Body of pancreas (tissue), 4 donors: ENCODE results near the gene ST3GAL5. TPM values are rescaled to one million over a fixed set of nuclear protein-coding genes. Genes with fewer than 3 reads are reported as not detected.

Source experiments
- ATAC-seq: fragments of 150-250 bp; one replicate; pipeline ENCODE4 v1.9.1; 2016
- DNase-seq, 4 donors: peaks; one replicate each; pipeline ENCODE4 v3.0.0-alpha.2; 2019
- H3K27ac ChIP-seq, 4 donors: fragments of 200-600 bp; sonication (generic); 1 replicate in 3 of 4; 2 replicates in 1 of 4; pipeline versions ENCODE4 v1.5.1 to v1.6.1; 2016 to 2019; ENCODE audit warnings: mild to moderate bottlenecking in 1 of 4, mixed read lengths in 1 of 4, moderate library complexity in 1 of 4
- H3K27me3 ChIP-seq, 2 donors: fragments of 200-600 bp; sonication (generic); one replicate each; pipeline ENCODE4 v1.6.0; 2016; ENCODE audit warnings: mild to moderate bottlenecking in 1 of 2
- H3K36me3 ChIP-seq, 2 donors: fragments of 200-600 bp; sonication (generic); replicated peaks in 1 of 2; 2 replicates each; pipeline ENCODE4 v1.5.1; 2016; ENCODE audit warnings: low read depth in 2 of 2; ENCODE audit not compliant: insufficient read depth in 1 of 2
- H3K4me1 ChIP-seq: fragments of 200-600 bp; sonication (generic); one replicate; pipeline ENCODE4 v1.6.0; 2016
- H3K4me3 ChIP-seq, 2 donors: fragments of 200-600 bp; sonication (generic); 1 replicate in 1 of 2; 2 replicates in 1 of 2; pipeline ENCODE4 v1.5.1; 2016 to 2019
- H3K9me3 ChIP-seq, 3 donors: fragments of 200-600 bp; sonication (generic); 1 replicate in 2 of 3; 2 replicates in 1 of 3; pipeline ENCODE4 v1.5.1; 2016
- POLR2A ChIP-seq, 3 donors: fragments of 450-650 bp; IDR thresholded peaks; one replicate each; pipeline ENCODE4 v1.6.1; 2016; ENCODE audit warnings: antibody characterized with exemption in 3 of 3, mild to moderate bottlenecking in 2 of 3
- WGBS, 2 donors: methylation state at CpG; one replicate each; pipeline ENCODE4 v1.1.5; 2017; 5-methylcytosine and 5-hydroxymethylcytosine counted together
- intact Hi-C: fragments of 100-400 bp; cut with DNase I; formaldehyde crosslinking; loops from one replicate; pipeline ENCODE4 v1.15.1; 2023
- total RNA-seq, 2 donors: library from RNA; depleted of rRNA; stranded (reverse); fragments of >200 nt; gene quantifications; one replicate each; pipeline ENCODE4 v1.1.0, GENCODE V29; 2016
- TF ChIP-seq, protein P1 (sequence below), 7 experiments: fragments of 450-650 bp in 4 of 7; fragments of 200-600 bp in 3 of 7; sonication (generic) in 3 of 7; IDR thresholded peaks; one replicate each; pipeline ENCODE4 v1.5.1; 2016 to 2019; ENCODE audit warnings: antibody characterized with exemption in 7 of 7

The ST3GAL5 gene
- total RNA-seq, 2 donors from 2014 or later: 8.6 to 18.8 TPM

DNA sequence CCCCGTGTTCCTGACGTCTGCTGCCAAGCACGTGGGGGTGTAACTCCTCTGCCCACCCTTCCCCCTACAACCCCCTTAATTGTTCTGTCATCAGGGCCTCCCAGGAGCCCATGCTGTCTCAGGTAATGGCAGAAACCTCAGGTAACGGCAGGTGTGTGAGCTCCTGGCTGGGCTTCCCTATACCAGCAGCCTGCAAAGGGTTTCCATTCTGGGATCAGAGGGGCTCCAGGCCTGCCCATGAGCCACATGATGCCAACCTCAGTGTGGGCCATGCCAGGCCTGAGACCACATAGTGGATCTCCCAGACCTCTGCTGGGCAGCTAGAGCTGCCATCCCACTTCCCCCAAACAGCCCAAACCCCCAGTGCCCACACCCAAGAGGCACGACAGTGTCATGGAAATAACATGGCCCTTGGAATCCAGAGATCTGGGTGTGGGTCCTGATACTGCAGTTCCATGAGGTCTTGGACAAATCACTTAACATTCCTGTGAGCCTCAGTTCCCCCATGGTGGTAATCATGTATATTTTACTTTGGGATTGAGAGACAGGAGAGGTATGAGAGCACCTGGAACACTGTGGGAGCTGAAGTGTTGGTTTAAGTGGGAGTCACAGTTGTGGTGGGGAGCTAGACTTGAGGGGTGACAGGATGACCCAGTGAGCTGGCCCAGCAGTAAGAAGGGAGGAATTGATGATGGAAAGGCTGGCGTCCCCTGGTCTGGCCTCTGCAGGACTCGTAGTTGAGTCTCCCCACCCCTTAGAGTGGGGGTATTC lies 75.4 kb downstream of the ST3GAL5 start:
- WGBS, 2 donors: 62 to 64% methylated on average over 6 to 7 of the region's 7 CpGs
- H3K4me3 ChIP-seq: no peak overlapping the region
- ATAC-seq (no peak), DNase-seq (no peak)
- H3K27me3 ChIP-seq: no peaks in the 10 kb centered on the region
- no peaks in the 10 kb centered on the region for H3K36me3 ChIP-seq
- TF ChIP-seq, protein P1, sequence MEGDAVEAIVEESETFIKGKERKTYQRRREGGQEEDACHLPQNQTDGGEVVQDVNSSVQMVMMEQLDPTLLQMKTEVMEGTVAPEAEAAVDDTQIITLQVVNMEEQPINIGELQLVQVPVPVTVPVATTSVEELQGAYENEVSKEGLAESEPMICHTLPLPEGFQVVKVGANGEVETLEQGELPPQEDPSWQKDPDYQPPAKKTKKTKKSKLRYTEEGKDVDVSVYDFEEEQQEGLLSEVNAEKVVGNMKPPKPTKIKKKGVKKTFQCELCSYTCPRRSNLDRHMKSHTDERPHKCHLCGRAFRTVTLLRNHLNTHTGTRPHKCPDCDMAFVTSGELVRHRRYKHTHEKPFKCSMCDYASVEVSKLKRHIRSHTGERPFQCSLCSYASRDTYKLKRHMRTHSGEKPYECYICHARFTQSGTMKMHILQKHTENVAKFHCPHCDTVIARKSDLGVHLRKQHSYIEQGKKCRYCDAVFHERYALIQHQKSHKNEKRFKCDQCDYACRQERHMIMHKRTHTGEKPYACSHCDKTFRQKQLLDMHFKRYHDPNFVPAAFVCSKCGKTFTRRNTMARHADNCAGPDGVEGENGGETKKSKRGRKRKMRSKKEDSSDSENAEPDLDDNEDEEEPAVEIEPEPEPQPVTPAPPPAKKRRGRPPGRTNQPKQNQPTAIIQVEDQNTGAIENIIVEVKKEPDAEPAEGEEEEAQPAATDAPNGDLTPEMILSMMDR (IDR thresholded peaks at IDR 0.05): no peak
- TF ChIP-seq POLR2A (IDR thresholded peaks at IDR 0.05): no peak
- no peaks in the 10 kb centered on the region for H3K9me3 ChIP-seq
- H3K27ac ChIP-seq: peak overlapping the region in 2 of 4 donors; percentile 6 to 21
- peaks cover 10% of the 10 kb centered on the region for H3K4me1 ChIP-seq
- intact Hi-C loops: loop anchor here (5.0 kb wide), 2 partner anchors 66 to 81 kb away; no protein-coding TSS in a partner anchor

DNA sequence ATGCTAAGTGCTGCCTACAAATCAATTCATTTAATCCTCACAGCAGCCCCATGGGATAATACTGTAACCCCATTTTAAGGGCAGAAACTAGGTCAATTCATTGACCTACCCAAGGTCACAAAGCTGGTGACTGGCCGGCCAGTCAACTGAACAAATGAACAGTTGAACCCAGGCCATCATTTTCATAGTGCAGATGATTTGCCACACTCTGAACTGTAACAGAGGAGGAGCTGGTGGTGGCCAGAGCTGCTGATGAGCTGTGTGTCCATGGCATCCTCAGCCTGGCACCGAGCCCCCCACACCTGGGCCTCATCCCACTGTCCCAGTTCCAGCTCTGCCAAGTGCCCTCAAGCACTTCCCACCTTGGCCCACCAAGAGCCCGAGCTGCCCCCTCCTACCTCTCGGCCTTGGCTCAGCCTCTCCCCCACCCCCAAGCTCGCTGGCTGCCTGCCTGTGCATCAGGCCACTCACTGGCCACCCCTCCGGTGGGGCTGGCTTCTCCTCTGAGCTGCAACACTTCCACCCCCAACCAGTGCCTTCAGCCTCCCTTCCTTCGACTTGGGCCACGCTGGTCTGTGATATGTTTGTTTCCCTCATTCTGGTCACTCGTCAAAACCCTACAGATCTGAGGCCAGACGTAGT lies 76.6 kb downstream of the ST3GAL5 start:
- intact Hi-C loops: loop anchor here (5.0 kb wide), 2 partner anchors 65 to 80 kb away; no protein-coding TSS in a partner anchor
- DNase-seq: no peak
- no peaks in the 10 kb centered on the region for H3K36me3 ChIP-seq
- no peak for ATAC-seq
- TF ChIP-seq, protein P1 (IDR thresholded peaks at IDR 0.05): no peak
- no peak for TF ChIP-seq POLR2A (IDR thresholded peaks at IDR 0.05)
- 75 to 85% methylated on average over 9 to 10 of the region's 10 CpGs for WGBS, 2 donors
- H3K4me1 ChIP-seq: peaks cover 10% of the 10 kb centered on the region
- no peaks in the 10 kb centered on the region for H3K9me3 ChIP-seq
- H3K4me3 ChIP-seq: no peak overlapping the region
- no peaks in the 10 kb centered on the region for H3K27me3 ChIP-seq
- no peak overlapping the region for H3K27ac ChIP-seq

DNA sequence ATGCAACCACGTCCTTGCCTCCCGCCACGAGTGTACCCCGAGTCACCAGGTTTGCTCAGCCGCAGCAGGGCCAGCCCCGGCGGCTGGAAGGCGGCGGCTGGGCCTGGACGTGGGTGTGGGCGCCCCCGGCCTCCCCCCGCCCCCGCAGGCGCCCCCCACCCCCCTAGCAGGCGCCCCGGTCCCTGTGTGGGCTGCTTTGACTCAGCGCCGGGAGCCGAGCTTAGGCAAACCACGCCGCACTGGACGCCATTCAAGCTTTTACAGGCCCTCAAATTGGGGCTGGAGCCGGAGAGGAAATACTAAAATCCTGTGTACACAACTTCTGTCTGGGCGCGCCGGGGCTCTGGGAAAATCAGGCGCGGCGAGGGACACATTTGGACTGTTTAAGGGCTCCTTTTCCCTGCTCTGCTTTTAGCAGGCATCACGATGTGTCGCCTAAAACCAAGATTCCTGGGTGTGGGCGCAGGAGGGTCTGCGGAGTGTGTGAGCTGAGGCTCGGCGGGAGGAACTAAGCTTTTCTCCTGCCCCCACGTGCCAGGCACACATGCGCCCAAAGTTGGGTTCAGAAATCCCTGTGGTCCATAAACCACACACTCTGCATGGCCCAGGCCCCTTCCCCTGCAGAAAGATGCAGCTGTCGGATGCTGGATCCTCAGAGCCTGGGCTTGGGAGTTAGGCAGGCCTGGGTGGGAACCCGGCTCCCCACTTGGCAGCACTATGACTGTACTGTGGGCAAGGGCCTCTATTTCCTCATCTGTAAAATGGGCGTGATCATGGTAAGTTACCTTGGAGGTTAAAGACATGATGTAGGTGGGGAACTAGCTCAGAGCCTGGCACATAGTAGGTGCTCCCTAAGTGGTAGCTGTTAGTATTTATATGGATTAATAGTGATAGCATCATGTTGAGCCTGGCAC lies 77.4 kb downstream of the ST3GAL5 start:
- DNase-seq (no peak), ATAC-seq (no peak)
- no peaks in the 10 kb centered on the region for H3K27me3 ChIP-seq
- H3K4me3 ChIP-seq: no peak overlapping the region
- TF ChIP-seq POLR2A (IDR thresholded peaks at IDR 0.05): no peak
- TF ChIP-seq, protein P1 (IDR thresholded peaks at IDR 0.05): no peak
- H3K9me3 ChIP-seq: no peaks in the 10 kb centered on the region
- WGBS, 2 donors: 65 to 68% methylated on average over 26 to 34 of the region's 41 CpGs
- intact Hi-C loops: loop anchor here (5.0 kb wide), 2 partner anchors 64 to 79 kb away; no protein-coding TSS in a partner anchor
- no peaks in the 10 kb centered on the region for H3K36me3 ChIP-seq
- no peak overlapping the region for H3K27ac ChIP-seq
- H3K4me1 ChIP-seq: peaks cover 17% of the 10 kb centered on the region

DNA sequence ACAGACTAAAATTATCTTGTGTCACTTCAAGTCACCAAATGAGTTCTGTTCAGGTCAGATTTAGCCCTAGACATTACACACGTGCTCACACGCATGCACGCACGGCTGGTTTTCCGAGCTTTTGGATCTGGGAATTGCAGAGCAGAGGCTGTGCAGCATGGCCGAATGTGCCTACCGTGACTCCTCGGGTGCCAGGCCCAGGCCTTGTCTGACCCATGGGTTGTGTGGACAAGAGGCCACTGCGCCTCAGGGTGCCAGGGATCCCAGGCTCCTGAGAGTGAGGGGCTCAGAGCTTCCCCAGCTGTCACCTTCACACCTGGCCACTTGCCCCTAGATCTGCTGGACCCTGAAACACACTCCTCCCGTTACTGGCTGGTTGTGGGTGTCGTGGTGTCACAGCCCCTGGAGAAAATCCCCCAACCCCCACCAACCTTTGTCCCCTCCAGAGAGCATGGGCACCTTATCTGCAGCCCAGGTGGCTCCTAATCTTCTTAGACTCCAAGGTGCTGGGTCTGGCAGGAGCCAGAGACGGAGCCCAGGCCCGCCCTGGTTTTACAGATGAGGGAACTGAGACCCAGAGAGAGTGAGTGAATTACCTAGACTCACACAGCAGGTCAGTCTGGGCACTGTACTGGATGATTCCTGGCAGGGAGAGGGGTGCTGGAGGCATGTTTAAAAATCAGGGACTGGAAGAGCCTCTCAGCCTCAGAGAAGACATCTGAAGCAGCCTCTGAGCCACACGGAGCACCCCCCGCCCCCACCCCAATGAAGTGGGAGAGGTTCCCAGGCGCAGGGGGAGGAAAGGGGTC lies 78.2 kb downstream of the ST3GAL5 start:
- TF ChIP-seq, protein P1 (IDR thresholded peaks at IDR 0.05): no peak
- no peak for TF ChIP-seq POLR2A (IDR thresholded peaks at IDR 0.05)
- H3K4me3 ChIP-seq: no peak overlapping the region
- no peaks in the 10 kb centered on the region for H3K36me3 ChIP-seq
- H3K27ac ChIP-seq: no peak overlapping the region
- 67 to 76% methylated on average over 12 to 16 of the region's 16 CpGs for WGBS, 2 donors
- H3K9me3 ChIP-seq: no peaks in the 10 kb centered on the region
- H3K27me3 ChIP-seq: no peaks in the 10 kb centered on the region
- DNase-seq (no peak), ATAC-seq (no peak)
- H3K4me1 ChIP-seq: peaks cover 24% of the 10 kb centered on the region
- intact Hi-C loops: loop anchor here (5.0 kb wide), 2 partner anchors 63 to 78 kb away; no protein-coding TSS in a partner anchor
